Urothelium cell line (cell line): ENCODE results near the gene CAB39.
A peak's percentile ranks its signal among the peaks of the same experiment; 100 is the strongest.

Experiments
- DNase-seq: peaks from one replicate; pipeline ENCODE4 v3.0.0; 2011; ENCODE audit warnings: low spot score, mixed read lengths
- FAIRE-seq: peaks from 2 replicates; lab custom pipeline; 2011; peaks lifted over from hg19 to GRCh38; lab: Jason Lieb, UNC

Gene CAB39

DNA sequence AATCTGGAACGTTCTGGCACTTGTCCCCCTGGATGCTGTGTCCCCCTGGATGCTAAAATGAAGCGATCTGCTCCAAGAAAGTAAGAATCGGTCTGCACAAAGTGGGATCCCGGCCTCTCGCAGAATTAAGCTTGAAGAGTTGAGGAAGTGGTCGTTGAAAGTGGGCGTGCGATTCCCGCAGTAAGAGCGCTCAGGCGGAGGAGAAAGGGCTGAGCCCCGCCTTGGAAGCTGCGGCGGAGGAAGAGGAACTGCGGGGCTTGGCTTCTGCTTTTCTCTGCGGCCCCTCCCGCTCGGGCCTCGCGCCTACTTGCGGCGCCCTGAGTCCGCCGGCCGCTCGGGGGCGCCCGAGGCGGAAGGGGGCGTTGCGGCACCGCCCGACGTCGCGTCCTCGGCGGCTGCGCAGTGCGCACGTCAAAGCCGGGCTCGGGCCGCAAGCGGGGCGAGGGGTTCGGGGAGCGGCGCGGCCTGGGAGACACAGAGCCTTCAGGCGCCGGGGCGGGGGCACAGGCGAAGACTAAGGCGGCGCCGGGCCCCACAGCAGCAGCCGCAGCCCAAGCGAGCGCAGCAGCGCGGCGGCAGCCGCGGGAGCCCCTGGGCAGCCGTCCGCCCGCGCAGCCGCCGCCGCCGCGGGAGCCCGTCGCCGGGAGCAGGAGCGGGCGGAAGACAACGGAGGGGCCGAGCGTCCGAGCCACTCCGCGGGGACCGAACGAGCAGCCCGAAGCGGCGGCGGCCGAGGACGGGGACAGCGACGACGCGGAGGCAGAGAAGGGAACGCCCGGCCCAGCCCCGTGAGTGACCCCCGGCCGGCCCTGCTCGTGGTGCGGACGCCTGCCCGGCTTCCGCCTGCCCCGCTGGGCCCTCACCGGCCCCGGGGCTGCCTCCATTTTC lies at the start of gene CAB39:
CAB39 (plus strand) TSS at position 400 of the 888 bp plus-strand sequence. CDS start 47,160 bp downstream, outside the sequence.
- DNase-seq: peak; percentile 95
- FAIRE-seq: peak; percentile 75

DNA sequence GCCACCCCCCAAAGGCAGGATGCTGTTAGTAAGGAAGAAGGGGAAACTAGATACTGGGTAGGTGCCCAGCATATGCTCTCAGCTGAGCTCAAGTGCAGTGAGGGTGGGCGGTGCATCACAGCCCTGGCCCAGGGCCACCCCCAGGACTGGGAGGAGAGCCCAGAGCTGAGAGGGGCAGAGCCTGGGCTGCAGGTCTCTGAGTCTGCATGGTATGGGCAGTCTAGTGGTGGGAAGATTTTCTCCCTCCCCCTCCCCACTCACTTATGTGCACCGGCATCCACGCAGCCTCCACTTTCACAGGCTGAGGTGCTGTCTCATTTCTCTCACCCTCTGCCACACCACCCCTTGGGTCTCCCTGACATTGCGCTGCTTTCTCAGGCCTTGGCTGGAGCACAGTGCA lies 48.5 kb upstream of the CAB39 start:
- no peak for FAIRE-seq

DNA sequence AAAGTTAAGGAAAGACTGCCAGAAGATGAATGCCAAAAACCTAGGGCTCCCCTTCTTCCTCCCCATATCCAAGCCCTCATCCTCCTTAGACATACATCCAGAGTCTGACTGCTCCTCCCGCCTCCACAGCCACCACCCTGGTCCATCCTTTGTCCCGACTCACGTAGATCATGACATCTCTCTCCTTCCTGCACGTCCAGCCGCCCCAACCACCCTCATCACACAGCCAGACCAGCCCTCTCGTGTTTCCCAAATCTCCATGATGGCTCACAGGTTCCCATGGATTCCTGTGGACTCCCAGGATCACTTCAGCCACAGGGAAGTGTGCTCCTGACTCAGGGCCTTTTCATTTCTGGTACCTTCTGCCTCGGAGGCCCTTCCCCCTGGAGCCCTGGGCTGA lies 47.8 kb upstream of the CAB39 start:
- FAIRE-seq: no peak

More for the DNA sequence above, 48.5 kb upstream of the CAB39 start:
- no peak for DNase-seq

DNA sequence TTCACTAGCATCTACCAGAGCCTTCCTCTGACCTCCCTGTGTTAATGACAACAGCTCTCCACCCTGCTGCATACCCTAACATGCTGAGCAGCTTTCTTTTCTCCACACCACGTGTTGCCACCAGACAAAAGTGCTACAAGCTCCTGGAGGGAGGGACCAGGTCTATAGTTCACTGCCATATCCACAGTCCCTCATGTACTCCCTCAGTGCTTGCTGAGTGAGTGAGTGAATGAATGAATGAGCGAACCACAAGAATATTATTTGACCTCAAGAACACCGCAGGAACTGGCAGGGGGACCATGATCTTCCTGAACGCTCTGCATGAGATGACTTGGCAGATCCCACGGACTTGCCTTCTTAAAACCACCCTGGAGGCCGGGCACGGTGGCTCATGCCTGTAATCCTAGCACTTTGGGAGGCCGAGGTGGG lies 47.4 kb upstream of the CAB39 start:
- FAIRE-seq: no peak

More for the DNA sequence above, 47.8 kb upstream of the CAB39 start:
- no peak for DNase-seq

DNA sequence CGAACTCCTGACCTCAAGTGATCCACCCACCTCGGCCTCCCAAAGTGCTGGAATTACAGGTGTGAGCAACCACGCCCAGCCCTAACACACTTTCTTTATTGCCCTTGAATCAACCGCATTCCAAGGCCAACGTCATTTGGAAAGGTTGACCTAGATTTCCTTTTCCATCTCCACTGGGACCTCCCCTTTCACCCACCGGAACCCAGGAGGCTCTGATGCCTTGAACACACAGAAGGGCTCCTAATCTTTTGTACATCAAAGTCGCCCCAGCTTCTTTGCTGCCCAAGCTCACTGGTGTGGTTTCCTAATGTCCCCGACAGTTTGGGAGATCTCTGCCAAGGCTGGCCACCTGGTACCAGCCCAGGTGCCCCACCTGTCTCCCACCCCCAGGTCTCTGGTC lies 46.2 kb upstream of the CAB39 start:
- FAIRE-seq (no peak), DNase-seq (no peak)

More for the DNA sequence above, 47.4 kb upstream of the CAB39 start:
- DNase-seq: no peak

DNA sequence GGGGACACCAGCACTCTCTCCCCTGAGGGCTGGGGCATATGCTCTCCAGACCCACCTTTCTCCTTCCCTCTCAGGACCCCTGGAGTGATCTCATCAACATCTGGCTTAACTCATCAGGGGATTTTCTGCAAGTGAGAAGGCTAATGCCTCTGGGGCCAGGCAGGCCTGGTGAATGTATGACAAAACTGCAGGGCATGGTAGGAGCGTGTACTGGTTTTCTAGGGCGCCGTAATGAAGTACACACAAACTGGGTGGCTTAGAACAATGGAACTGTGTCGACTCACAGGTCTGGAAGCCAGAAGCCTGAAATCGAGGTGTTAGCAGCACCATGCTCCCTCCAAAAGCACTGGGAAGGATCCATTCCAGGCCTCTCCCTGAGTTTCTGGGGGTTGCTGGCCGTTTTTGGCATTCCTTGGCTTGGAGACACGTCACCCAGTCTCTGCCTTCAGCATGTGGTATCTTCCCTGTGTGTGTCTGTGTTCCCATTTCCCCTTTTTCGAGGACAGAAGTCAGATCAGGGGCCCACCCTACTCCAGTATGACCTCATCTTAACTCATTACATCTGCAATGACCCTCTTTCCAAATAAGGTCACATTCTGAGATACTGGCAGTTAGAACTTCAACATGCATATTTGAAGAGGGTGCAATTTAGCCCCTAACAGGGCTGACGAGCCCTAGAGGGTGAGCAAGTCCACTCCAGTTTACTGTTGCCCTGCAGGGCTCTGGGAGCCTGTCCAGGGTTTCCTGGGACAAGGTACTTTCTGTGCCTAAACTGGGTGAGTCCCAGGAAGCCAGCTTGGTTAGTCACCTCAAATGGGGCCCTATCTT lies 45.5 kb upstream of the CAB39 start:
- DNase-seq (no peak), FAIRE-seq (no peak)

DNA sequence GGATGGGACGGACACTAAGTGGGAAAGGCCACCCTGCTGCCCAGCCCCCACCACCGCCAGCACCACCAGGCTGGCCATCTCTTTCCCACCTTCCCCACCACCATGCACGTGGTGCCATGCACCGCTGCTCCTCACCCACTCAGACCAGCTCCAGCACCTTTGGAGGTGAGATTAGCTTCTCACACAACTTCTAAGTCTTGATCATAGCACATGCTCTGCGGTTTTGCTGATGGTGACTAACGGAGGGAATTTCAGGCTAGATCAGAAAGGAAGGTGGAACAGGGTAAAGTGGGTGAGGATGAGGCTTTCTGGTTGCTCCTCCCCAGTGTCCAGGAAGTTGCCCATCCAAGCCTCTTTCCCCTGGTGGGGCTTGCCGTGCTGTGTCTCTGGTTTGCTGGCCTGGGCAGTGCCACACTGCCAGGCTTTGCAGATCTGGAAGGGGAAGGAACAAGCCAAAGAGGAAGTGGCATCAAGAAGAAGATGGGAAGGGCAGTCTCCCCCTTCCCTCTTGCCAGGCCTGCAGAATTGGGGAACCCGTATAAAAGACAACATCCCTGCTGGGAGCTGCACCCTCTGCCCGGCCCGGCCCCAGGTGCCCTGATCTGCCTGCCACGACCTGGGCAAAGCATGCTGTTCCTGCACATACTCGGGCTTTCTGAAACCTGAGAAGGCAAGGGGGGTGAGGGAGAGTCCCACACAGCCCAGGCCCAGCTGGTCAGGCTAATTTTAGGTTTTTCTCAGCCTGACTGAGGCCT lies 44.3 kb upstream of the CAB39 start:
- FAIRE-seq (no peak), DNase-seq (peak; percentile 54)

DNA sequence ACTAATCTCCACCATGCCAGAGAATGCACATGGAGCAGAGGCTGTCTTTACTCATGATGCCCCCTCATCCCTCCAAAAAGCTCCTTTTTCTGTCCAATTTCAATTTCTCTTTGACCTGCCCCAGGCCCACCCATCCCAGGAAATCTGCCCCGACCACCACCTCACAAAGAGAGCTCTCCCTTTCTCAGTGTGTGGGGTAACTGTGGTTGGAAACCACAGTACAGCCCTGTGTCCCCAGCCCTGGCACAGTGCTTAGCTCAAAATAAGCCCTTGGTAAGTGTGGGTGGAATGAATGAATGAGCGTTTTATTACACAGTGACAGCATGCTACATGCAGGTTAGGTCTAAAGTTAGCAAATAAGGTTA lies 43.7 kb upstream of the CAB39 start:
- FAIRE-seq: no peak
- no peak for DNase-seq

DNA sequence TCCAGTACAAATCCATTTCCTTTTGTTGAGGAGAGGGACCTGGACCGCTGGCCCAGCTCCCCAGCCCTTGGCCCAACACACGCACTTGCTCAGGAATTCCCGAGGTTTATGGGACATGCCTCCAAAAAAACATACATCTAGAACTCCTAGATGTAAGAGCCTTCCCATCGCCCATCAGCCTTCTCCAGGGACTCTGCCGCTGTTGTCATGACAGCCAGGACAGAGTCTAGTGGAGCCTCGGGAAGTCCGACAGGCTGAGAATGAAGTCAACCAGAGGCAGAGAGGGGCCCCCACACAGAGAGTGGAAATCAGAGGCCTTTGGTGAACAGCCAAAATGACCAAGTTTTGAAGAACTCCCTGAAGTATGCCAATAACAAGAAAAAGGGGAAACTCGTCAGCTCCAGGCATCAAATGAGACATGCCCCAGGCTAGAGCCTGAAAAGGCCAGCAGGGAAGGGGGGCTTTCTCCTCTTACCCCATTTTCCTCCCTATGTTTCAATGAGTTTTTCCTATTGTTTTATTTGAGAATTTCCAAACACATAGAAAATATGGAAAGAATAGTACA lies 43.2 kb upstream of the CAB39 start:
- FAIRE-seq (no peak), DNase-seq (no peak)

DNA sequence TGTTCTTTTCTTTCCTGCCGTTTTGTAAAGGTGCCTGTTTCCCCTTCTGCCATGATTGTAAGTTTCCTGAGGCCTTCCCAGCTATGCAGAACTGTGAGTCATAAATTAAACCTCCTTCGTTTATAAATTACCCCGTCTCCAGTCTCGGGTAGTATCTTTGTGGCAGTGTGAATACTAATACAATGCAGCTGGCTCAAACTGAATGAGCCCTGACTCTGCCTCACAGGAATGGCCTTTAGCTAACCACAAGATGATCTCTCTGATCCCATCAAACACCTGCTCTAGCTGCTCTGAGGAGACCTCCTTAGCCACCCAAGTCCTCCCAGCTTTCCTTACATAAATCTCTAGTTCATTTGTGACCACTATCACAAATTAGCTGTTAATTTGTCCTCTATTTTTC lies 41.5 kb upstream of the CAB39 start:
- FAIRE-seq (no peak), DNase-seq (peak; percentile 31)

DNA sequence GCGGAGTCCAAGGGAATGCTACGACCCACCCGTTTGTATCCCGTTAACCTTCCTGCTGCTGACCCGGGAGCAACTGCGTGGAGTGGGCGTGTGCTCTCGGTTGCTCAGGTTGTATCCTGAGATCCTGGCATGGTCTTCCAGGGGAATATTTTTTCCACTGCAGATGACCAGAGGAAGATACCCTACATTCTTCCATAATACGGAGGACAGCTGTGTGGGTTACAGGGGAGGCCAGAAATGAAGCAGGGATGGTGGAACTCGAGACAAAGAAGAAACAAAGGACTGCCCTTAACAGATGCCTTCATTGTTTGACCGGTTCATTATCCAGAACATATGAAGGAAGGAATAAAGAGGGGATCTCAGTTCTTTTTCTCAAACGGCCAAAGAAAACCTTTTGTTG lies 39.8 kb upstream of the CAB39 start:
- no peak for DNase-seq
- no peak for FAIRE-seq

DNA sequence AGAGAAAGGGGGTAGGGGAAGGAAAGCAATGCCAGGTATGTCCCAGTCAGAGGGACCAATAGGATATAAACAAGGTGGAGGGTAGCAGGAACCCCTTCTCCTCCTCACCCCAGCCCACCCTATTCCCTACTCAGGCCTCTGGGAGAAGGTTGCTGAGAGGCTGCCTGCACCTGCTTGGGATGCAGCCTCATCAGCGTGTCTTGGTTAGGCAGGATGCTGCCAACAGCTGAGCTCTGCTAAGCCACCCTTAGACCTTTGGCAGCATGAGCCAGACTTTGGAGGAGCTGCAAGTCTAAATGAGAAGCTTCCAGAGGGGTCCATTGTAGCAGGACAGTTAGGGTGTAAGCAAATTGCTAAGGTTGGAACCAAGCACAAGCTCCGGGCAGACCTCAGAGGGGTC lies 38.2 kb upstream of the CAB39 start:
- DNase-seq: no peak
- no peak for FAIRE-seq

DNA sequence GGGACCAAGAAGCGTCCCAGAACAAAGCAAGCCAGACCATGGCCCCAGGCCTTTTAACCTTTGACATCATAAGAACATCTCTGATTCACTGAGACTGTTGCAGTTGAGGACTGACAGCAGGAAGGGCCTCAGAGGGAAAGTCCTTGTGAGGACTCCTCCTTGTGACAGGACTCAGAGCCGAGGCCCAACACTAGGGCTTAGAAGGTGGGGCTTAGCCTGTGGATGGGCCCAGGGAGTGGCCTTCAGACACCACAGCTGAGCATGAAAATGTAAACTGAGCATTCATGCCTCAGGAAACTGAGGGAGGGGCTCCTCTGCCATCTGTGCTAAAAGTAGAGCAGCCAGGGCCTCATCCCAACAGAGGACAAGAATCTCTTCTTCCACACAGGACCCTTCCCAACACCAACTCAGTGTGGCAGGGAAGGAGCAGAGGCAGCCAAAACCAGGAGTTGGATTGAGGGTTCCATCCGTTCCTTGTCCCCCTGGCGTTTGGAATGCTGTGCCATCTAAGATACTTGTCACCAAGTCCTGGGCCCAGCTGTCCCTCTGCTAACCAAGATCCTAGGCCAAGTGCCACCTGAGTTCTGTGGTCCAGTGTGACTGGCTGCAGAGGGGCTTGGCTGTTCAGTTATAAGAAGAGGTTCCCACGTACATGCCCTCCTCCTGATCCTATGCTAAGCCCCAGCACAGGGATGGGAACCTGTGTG lies 37.5 kb upstream of the CAB39 start:
- DNase-seq (no peak), FAIRE-seq (no peak)

DNA sequence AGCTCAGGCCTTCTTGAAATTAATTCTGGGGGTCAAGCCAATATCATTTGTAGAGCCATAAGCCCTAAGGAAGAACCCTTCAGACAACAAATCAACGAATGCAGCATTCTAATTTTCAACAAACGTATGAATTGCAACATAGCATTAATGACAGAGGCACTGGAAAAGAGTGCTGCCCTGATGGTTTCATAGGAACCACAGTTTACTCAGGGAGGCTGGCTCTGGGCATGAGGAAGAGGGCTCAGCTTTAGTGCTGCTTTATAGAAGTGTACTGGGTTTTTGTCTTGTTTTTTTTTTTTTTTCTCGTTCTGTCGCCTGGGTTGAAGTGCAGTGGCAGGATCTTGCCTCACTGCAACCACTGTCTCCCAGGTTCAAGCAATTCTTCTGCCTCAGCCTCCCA lies 36.1 kb upstream of the CAB39 start:
- FAIRE-seq: no peak
- DNase-seq: no peak

DNA sequence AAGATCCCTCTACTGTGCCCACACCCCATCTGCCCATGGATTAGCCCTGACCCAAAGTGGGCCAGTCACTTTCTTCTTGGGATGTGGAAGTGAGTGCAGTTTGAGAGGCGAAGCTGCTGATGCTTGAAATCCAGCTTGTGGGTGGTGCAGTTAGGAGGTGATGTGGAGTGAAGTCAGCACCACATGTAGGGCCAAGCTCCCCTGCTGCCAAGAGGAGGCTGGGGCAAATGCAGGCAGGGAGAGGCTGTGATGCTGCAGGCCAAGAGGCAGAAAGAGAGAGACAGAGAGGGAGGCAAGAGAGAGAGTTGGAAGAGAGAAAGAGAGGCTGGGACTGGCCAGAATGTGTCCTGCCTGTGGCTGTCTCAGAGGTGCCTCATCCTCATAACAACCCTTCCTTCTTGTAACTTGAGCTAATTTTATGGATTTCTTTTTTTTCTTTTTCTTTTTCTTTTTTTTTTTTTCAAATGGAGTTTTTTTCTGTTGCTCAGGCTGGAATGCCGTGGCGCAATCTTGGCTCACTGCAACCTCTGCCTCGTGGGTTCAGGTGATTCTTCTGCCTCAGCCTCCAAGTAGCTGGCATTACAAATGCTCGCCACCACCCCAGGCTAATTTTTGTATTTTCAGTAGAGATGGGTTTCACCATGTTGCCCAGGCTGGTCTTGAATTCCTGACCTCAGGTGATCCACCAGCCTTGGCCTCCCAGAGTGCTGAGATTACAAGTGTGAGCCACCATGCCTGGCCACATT lies 35.3 kb upstream of the CAB39 start:
- no peak for FAIRE-seq

DNA sequence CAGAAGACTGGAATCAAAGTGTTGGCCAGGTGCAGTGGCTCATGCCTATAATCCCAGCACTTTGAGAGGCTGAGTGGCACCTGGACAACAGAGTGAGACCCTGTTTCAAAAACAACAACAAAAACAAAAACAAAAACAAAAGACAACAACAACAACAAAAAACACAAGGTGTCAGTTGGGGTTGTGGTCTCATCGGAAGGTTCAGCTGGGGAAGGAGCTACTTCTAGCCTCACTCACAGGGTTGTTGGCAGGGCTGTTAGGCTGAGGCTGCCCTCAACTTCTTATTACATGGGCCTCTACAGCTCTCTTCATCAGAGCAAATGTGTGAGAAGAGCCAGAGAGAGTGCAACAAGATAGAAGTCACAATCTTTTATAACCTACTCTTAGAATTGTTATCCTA lies 34.6 kb upstream of the CAB39 start:
- DNase-seq: no peak
- no peak for FAIRE-seq

More for the DNA sequence above, 35.3 kb upstream of the CAB39 start:
- DNase-seq: no peak

DNA sequence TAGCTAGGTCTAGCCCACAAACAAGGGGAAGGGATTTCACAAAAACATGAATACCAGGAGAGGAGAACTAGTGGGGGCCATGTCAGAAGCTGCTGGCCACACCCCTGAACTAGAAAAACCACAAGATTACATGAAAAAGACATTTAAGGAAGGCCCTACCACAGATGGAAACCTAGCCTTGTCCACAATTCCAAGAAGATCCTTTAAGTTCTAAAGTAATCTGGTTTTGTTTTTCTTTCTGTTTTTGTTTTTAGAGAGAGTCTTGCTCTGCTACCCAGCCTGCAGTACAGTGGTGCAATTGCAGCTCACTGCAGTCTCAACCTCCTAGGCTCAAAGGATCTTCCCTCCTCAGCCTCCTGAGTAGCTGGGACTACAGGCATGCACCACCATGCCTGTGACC lies 34.2 kb upstream of the CAB39 start:
- DNase-seq: no peak
- no peak for FAIRE-seq

DNA sequence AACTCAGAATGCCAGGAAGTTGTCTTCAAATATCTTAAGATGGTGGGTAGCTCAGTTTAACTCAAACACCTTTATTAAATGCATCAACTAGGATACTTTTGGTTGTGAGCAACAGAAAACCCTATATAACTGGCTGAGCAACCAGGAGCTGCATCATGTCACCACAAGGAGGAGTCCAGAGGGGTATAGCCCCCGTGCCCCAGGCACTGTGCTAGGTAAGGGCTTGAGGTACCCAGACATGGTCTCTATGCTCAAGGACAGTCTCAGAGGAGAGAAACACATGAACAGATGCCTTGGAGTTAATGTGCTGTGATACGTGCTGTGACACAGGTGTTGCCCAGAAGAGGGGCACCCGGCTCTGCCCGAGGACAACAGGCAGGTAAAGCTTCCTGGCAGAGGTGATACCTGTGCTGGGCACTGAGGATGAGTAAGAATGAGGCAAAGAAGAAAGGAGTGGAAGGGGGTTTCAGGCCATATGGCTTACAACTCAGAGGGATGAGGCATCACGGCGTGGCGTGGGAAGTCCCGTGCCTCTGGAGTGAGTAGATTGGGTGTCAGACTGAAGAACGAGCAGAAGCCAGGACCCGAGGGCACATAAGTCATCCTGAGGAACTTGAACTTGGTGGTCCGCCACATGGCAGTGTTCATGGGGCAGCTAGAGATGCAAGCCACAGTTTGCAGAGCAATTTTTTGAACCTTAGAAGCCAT lies 32.0 kb upstream of the CAB39 start:
- DNase-seq: no peak
- FAIRE-seq: no peak

DNA sequence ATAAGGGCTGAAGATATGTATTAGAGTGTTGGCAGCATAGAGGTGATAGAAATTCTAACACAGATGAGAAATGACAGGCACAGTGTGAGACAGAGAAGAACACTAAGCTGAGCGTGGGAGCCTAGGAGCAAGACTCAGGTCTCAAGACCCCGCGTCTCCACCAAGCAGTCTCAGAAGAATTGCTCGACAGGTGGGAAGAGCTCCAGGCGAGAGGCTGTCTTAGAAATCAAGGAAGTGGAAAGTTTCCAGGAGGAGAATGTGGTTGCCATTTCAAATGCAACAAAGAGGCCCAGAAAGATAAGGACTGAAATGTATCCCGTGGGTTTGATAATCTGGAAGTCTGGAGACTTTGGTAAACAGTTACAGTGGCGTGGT lies 31.5 kb upstream of the CAB39 start:
- DNase-seq (no peak), FAIRE-seq (no peak)
